Endothelial cell (in vitro differentiated cells): Measurements from ENCODE around the gene MRPL10. TPM values are rescaled to one million over a fixed set of nuclear protein-coding genes. Genes with fewer than 3 reads are reported as not detected.

Source experiments
- DNase-seq: peaks from one replicate; pipeline ENCODE4 v3.0.0; 2021; ENCODE audit warnings: low spot score
- H3K27ac Mint-ChIP-seq: one replicate; pipeline ENCODE4 v1.8.0; 2021; ENCODE audit warnings: mixed read lengths, inconsistent platforms; ENCODE audit not compliant: unreplicated experiment
- H3K27me3 Mint-ChIP-seq: one replicate; pipeline ENCODE4 v1.8.0; 2021; ENCODE audit warnings: mild to moderate bottlenecking, moderate library complexity, mixed read lengths, inconsistent platforms; ENCODE audit not compliant: unreplicated experiment
- H3K36me3 Mint-ChIP-seq: one replicate; pipeline ENCODE4 v1.8.0; 2021; ENCODE audit warnings: mild to moderate bottlenecking, low read depth, mixed read lengths, inconsistent platforms; ENCODE audit not compliant: unreplicated experiment
- H3K4me1 Mint-ChIP-seq: one replicate; pipeline ENCODE4 v1.8.0; 2021; ENCODE audit warnings: mild to moderate bottlenecking, mixed read lengths, inconsistent platforms; ENCODE audit not compliant: unreplicated experiment
- H3K4me3 Mint-ChIP-seq: one replicate; pipeline ENCODE4 v1.8.0; 2021; ENCODE audit warnings: mild to moderate bottlenecking, mixed read lengths, inconsistent platforms; ENCODE audit not compliant: unreplicated experiment
- H3K9me3 Mint-ChIP-seq: one replicate; pipeline ENCODE4 v1.8.0; 2021; ENCODE audit warnings: mixed read lengths, inconsistent platforms; ENCODE audit not compliant: unreplicated experiment
- total RNA-seq: library from RNA; stranded (reverse); fragmentation: NEBNext Ultra II Directional; extraction: Animal tissue kit (Norgen Biotek cat#: 25700); gene quantifications from one replicate; pipeline ENCODE4 v1.2.1, GENCODE V29; 2021; ENCODE audit not compliant: unreplicated experiment
- TF ChIP-seq, protein P1 (sequence below): fragments of 200-600 bp; sonication (generic); IDR thresholded peaks from one replicate; pipeline ENCODE4 v1.5.0; 2021; ENCODE audit warnings: antibody characterized with exemption; ENCODE audit not compliant: unreplicated experiment

MRPL10 gene
- total RNA-seq, 1 donor from 2014 or later, result 56.3 TPM

GRCh38 chr17:47820033-47820789 is 11.1 kb downstream of the MRPL10 start:
- Mint-ChIP-seq H3K36me3 (peaks cover 28% of the 10 kb centered on the region), H3K4me1 (peaks cover 10% of the 10 kb centered on the region), H3K27ac (no peak overlapping the region), H3K27me3 (peaks cover 6% of the 10 kb centered on the region), H3K9me3 (no peaks in the 10 kb centered on the region), H3K4me3 (peak overlapping the region; percentile 95)
- TF ChIP-seq, protein P1, sequence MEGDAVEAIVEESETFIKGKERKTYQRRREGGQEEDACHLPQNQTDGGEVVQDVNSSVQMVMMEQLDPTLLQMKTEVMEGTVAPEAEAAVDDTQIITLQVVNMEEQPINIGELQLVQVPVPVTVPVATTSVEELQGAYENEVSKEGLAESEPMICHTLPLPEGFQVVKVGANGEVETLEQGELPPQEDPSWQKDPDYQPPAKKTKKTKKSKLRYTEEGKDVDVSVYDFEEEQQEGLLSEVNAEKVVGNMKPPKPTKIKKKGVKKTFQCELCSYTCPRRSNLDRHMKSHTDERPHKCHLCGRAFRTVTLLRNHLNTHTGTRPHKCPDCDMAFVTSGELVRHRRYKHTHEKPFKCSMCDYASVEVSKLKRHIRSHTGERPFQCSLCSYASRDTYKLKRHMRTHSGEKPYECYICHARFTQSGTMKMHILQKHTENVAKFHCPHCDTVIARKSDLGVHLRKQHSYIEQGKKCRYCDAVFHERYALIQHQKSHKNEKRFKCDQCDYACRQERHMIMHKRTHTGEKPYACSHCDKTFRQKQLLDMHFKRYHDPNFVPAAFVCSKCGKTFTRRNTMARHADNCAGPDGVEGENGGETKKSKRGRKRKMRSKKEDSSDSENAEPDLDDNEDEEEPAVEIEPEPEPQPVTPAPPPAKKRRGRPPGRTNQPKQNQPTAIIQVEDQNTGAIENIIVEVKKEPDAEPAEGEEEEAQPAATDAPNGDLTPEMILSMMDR, result no peak
- DNase-seq, result no peak

DNA sequence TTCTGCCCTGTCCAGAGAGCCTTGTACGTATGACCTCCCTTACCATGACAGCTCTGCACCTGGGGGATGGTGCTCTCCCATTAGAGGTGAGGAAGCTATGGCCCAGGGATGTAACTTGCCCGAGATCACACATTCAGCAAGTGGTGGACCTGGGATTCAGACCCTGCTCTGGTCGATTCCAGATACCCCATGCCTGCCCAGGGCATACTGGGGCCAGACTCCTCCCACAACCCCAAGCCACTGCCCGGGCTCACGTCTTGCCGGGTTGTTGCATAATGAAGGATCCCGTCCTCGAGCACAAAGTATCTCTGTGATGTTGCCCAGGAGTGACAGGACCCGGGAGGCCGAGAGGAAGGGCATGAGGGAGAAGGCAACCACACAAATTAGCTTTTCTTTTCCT is 11.9 kb downstream of the MRPL10 start:
- no peak for DNase-seq
- Mint-ChIP-seq H3K4me3 (no peak overlapping the region), H3K27ac (no peak overlapping the region), H3K27me3 (peaks cover 8% of the 10 kb centered on the region), H3K4me1 (peaks cover 10% of the 10 kb centered on the region), H3K36me3 (peaks cover 28% of the 10 kb centered on the region), H3K9me3 (no peaks in the 10 kb centered on the region)
- TF ChIP-seq, protein P1, result no peak

GRCh38 chr17:47818002-47818695 is 13.2 kb downstream of the MRPL10 start:
- Mint-ChIP-seq H3K27me3 (peaks cover 8% of the 10 kb centered on the region), H3K9me3 (no peaks in the 10 kb centered on the region), H3K4me3 (peak overlapping the region; percentile 70), H3K4me1 (peaks cover 10% of the 10 kb centered on the region), H3K27ac (no peak overlapping the region), H3K36me3 (peaks cover 21% of the 10 kb centered on the region)
- TF ChIP-seq, protein P1, result no peak
- no peak for DNase-seq

- Mint-ChIP-seq H3K27ac (no peak overlapping the region), H3K9me3 (no peaks in the 10 kb centered on the region), H3K36me3 (peaks cover 33% of the 10 kb centered on the region), H3K4me3 (no peak overlapping the region), H3K4me1 (peaks cover 10% of the 10 kb centered on the region), H3K27me3 (peaks cover 11% of the 10 kb centered on the region)
- TF ChIP-seq, protein P1, result no peak
- DNase-seq, result no peak
These were observed 14.4 kb downstream of the MRPL10 start for GRCh38 chr17:47816947-47817346.
